MM.1S (cell line): Measurements from ENCODE around the gene GABARAPL1.

Source experiments
- DNase-seq: peaks from one replicate; pipeline ENCODE4 v3.0.0-alpha.2; 2015
- H2AFZ ChIP-seq: fragments of 300-600 bp; sonication (generic); 2 replicates; pipeline ENCODE4 v1.6.0; 2016; ENCODE audit warnings: antibody characterized with exemption, low read length
- H3F3A ChIP-seq: fragments of 300-600 bp; sonication (generic); 2 replicates; pipeline ENCODE4 v1.6.1; 2016; ENCODE audit warnings: mild to moderate bottlenecking, antibody characterized with exemption, low read length, moderate library complexity, mixed read lengths; ENCODE audit not compliant: insufficient read depth
- H3K27ac ChIP-seq: fragments of 300-600 bp; sonication (generic); 2 replicates; pipeline ENCODE4 v1.5.1; 2016; ENCODE audit warnings: mild to moderate bottlenecking, low read length
- H3K27me3 ChIP-seq: fragments of 300-600 bp; sonication (generic); replicated peaks from 2 replicates; pipeline ENCODE4 v1.6.0; 2016; ENCODE audit warnings: low read length; ENCODE audit not compliant: insufficient read depth
- H3K36me3 ChIP-seq: fragments of 300-600 bp; sonication (generic); replicated peaks from 2 replicates; pipeline ENCODE4 v1.6.1; 2016; ENCODE audit warnings: mild to moderate bottlenecking, low read length, mixed read lengths; ENCODE audit not compliant: insufficient read depth
- H3K4me1 ChIP-seq: fragments of 300-600 bp; sonication (generic); 2 replicates; pipeline ENCODE4 v1.6.1; 2016; ENCODE audit warnings: low read length, mixed read lengths
- H3K4me2 ChIP-seq: fragments of 300-600 bp; sonication (generic); 2 replicates; pipeline ENCODE4 v1.6.0; 2016; ENCODE audit warnings: low read depth, low read length
- H3K4me3 ChIP-seq: fragments of 300-600 bp; sonication (generic); 2 replicates; pipeline ENCODE4 v1.5.1; 2016; ENCODE audit warnings: low read length, mixed read lengths
- H3K79me2 ChIP-seq: fragments of 300-600 bp; sonication (generic); 2 replicates; pipeline ENCODE4 v1.6.1; 2016; ENCODE audit warnings: mixed run types, low read length, mixed read lengths
- H3K9ac ChIP-seq: fragments of 300-600 bp; sonication (generic); 2 replicates; pipeline ENCODE4 v1.6.1; 2016; ENCODE audit warnings: low read length, mixed read lengths
- H3K9me2 ChIP-seq: fragments of 300-600 bp; sonication (generic); replicated peaks from 2 replicates; pipeline ENCODE4 v1.6.1; 2016; ENCODE audit warnings: mild to moderate bottlenecking, low read length, mixed read lengths; ENCODE audit not compliant: insufficient read depth
- H3K9me3 ChIP-seq: fragments of 300-600 bp; sonication (generic); replicated peaks from 2 replicates; pipeline ENCODE4 v1.6.1; 2016; ENCODE audit warnings: mild to moderate bottlenecking, low read length, mixed read lengths; ENCODE audit not compliant: insufficient read depth
- H4K20me1 ChIP-seq: fragments of 300-600 bp; sonication (generic); 2 replicates; pipeline ENCODE4 v1.6.1; 2016; ENCODE audit warnings: mild to moderate bottlenecking, low read length, moderate library complexity, mixed read lengths; ENCODE audit not compliant: insufficient read depth
- EZH2 ChIP-seq: fragments of 300-600 bp; sonication (generic); optimal IDR thresholded peaks from 2 replicates; pipeline ENCODE3; 2017; ENCODE audit warnings: low read depth, mild to moderate bottlenecking, antibody characterized with exemption, low read length, mixed read lengths
- EZH2phosphoT487 ChIP-seq: fragments of 300-600 bp; sonication (generic); IDR thresholded peaks from 2 replicates; pipeline ENCODE4 v1.6.1; 2018; ENCODE audit warnings: antibody characterized with exemption, low read length
- TF ChIP-seq, protein P1 (sequence below): fragments of 300-600 bp; sonication (generic); IDR thresholded peaks from 2 replicates; pipeline ENCODE4 v1.5.1; 2016; ENCODE audit warnings: antibody characterized with exemption, low read length, mixed read lengths

The GABARAPL1 gene

DNA sequence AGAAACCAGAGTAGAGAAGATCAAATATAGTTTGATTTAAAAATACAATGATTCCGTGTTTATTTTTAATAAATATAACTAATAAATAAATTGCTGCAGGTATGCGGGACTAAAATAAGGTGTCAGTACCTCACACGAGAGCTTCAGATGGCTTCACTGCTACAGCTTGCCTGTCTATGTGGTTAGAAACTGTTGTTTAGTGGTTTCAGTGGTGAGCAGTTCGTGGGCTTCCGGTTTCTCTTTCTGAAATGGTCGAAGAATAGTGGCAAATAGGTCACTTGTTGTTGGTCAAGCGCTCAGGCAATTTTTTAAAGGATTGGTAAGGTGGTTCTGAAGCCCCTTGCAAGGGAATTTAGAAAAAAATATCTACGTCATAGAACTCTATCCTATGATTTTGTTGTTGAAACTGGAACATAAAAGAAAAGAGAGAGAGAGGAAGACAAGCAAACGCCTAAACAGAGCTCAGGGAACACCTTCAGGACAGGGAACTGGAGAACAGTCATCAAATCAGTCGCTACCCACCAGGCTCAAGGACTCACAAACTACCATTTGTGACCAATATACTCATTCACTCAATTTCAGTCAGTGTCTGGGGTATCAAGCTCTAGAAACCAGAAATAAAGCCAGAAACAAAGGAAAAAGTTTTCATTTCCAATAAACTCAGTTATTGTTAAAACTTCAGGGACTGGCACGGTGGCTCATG, 31.3 kb downstream of the GABARAPL1 start:
- TF ChIP-seq EZH2 = no peak
- TF ChIP-seq EZH2phosphoT487 = no peak
- TF ChIP-seq, protein P1, sequence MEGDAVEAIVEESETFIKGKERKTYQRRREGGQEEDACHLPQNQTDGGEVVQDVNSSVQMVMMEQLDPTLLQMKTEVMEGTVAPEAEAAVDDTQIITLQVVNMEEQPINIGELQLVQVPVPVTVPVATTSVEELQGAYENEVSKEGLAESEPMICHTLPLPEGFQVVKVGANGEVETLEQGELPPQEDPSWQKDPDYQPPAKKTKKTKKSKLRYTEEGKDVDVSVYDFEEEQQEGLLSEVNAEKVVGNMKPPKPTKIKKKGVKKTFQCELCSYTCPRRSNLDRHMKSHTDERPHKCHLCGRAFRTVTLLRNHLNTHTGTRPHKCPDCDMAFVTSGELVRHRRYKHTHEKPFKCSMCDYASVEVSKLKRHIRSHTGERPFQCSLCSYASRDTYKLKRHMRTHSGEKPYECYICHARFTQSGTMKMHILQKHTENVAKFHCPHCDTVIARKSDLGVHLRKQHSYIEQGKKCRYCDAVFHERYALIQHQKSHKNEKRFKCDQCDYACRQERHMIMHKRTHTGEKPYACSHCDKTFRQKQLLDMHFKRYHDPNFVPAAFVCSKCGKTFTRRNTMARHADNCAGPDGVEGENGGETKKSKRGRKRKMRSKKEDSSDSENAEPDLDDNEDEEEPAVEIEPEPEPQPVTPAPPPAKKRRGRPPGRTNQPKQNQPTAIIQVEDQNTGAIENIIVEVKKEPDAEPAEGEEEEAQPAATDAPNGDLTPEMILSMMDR = no peak
- Histone ChIP-seq H3K27me3 (peaks cover 65% of the 10 kb centered on the region), H3K4me2 (peak overlapping the region; percentile 61), H2AFZ (no peak overlapping the region), H3K9ac (no peak overlapping the region), H3K4me1 (peaks cover 14% of the 10 kb centered on the region), H3K4me3 (no peak overlapping the region; the same call in 1 of the 2 replicates), H3K9me2 (no peaks in the 10 kb centered on the region), H3F3A (peaks cover 5% of the 10 kb centered on the region; the same call in 1 of the 2 replicates), H3K9me3 (no peaks in the 10 kb centered on the region), H3K36me3 (no peaks in the 10 kb centered on the region), H4K20me1 (no peaks in the 10 kb centered on the region), H3K27ac (no peak overlapping the region), H3K79me2 (no peaks in the 10 kb centered on the region)
- peak; percentile 89 for DNase-seq

DNA sequence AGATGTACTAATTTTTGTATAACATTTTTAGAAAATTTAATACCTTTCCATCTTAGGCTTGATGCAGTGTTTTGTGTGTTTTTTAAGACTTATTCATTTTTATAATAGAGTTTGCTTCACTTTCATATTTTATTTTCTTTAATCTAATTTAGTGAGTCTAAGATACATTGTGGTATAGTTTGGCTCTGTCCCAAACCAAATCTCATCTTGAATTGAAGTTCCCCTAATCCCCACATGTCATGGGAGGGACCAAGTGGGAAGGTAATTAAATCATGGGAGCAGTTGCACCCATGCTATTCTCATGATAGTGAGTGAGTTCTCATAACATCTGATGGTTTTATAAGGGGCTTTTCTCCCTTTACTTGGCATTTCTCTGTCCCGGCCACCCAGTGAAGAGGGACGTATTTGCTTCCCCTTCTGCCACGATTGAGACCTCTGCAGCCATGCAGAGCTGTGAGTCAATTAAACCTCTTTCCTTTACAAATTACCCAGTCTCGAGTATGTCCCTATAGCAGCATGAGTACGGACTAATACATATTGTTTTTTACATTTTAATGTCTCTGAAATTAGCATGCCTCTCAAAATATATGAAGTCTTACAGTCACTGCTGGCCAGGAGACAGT, 34.9 kb downstream of the GABARAPL1 start:
- no peaks in the 10 kb centered on the region for H4K20me1 ChIP-seq
- no peak overlapping the region for H2AFZ ChIP-seq
- DNase-seq = no peak
- TF ChIP-seq EZH2 (no peak), EZH2phosphoT487 (no peak)
- TF ChIP-seq, protein P1 = no peak
- H3K4me2 ChIP-seq = no peak overlapping the region
- H3K79me2 ChIP-seq = no peaks in the 10 kb centered on the region
- peaks cover 49% of the 10 kb centered on the region for H3K27me3 ChIP-seq
- no peaks in the 10 kb centered on the region for H3K36me3 ChIP-seq
- no peaks in the 10 kb centered on the region for H3K9me2 ChIP-seq
- H3F3A ChIP-seq = peaks cover 5% of the 10 kb centered on the region; the same call in 1 of the 2 replicates
- peaks cover 13% of the 10 kb centered on the region for H3K4me1 ChIP-seq
- no peak overlapping the region for H3K27ac ChIP-seq
- no peak overlapping the region for H3K4me3 ChIP-seq
- no peaks in the 10 kb centered on the region for H3K9me3 ChIP-seq
- H3K9ac ChIP-seq = no peak overlapping the region

DNA sequence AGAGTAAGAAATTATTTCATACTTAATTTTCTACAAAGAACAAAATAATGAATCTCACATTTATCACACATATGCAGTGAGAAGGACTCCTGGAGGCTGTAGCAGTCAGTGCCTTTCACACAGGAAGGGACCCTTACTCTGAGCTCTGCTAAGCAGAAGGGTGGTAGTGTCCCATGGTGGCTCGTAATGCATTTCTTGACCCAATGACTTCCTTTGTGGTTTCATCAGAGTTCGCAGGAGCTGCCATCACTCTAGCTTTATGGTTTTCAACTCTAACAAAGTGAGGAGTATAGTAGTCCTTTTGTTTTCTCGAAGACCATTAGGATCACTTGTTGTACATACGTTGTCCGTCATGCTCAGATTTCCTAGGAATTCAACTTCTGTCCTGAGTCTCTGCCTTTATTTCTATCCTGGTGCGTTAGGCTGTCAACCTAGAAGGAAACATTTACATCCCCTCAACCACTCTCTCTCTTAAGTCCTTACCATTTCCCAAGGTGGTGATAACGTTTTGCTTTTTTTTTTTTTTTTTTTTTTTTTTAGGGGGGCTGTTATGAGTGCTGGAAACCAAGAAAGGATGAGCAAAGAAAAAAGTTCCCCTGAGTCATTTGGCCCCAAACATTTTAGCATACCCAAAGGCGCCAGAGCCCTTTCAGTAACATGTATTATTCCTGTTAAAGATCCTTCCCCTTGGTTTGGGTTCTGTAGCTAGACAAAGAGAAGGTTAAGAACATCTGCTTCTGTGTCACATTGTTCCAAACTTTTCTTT, 37.2 kb downstream of the GABARAPL1 start:
- Histone ChIP-seq H3K27me3 (peaks cover 43% of the 10 kb centered on the region), H3K9me2 (no peaks in the 10 kb centered on the region), H3K79me2 (no peaks in the 10 kb centered on the region), H4K20me1 (no peaks in the 10 kb centered on the region), H3K9me3 (no peaks in the 10 kb centered on the region), H3K9ac (no peak overlapping the region), H3F3A (no peaks in the 10 kb centered on the region), H3K4me3 (no peak overlapping the region), H3K27ac (no peak overlapping the region), H3K4me1 (no peaks in the 10 kb centered on the region), H2AFZ (no peak overlapping the region), H3K4me2 (no peak overlapping the region), H3K36me3 (no peaks in the 10 kb centered on the region)
- DNase-seq = no peak
- TF ChIP-seq, protein P1 = no peak
- TF ChIP-seq EZH2 (no peak), EZH2phosphoT487 (no peak)
